ENCODE data around the gene NKPD1. TPM values are rescaled to one million over a fixed set of nuclear protein-coding genes. Genes with fewer than 3 reads are reported as not detected.

The NKPD1 gene
- polyA plus RNA-seq, 1 of the 3 experiments (the other 2 are of a cell fraction), result 0.12 TPM

GRCh38 chr19:45128146-45128545 lies 32.6 kb downstream of the NKPD1 start:
- no peak for DNase-seq
- Histone ChIP-seq H3K9ac (no peak overlapping the region), H2AFZ (ENCODE audit: low read depth) (no peak overlapping the region), H3K36me3 (replicated peaks in 1 of 2; ENCODE audit: control insufficient read depth in 1 of 2, insufficient read depth in 2 of 2, low read length in 1 of 2) (no peaks in the 10 kb centered on the region), H3K4me3 (ENCODE audit: low read depth in 2 of 2, low read length in 1 of 2) (no peak overlapping the region), H3K9me2 (no peaks in the 10 kb centered on the region), H3K27ac (ENCODE audit: low read depth in 2 of 2, low read length in 1 of 2) (no peak overlapping the region), H3K79me2 (ENCODE audit: insufficient read depth) (peaks cover 62% of the 10 kb centered on the region), H3K4me1 (ENCODE audit: control insufficient read depth in 1 of 2, insufficient read depth in 2 of 2, low read depth in 1 of 2, low read length in 1 of 2) (peaks cover 0 to 13% of the 10 kb centered on the region in 2 experiments; a peak in 1 of 4 replicates), H3K9me3 (no peaks in the 10 kb centered on the region), H3K27me3 (ENCODE audit: insufficient read depth) (no peaks in the 10 kb centered on the region), H3K4me2 (no peak overlapping the region), H3F3A (replicated peaks; ENCODE audit: insufficient read depth) (no peaks in the 10 kb centered on the region), H4K20me1 (ENCODE audit: insufficient read depth) (peaks cover 77% of the 10 kb centered on the region)
- CTCF ChIA-PET, result interaction anchor here (0.6 kb wide), 1 partner anchor 126 kb away, joined by 3 read pairs; no protein-coding TSS in a partner anchor
- POLR2A ChIA-PET, result no interaction called here
- WGBS (ENCODE audit: low lambda C conversion rate), result 91% methylated on average over 5 of the region's 5 CpGs
- no peak for TF ChIP-seq ELF1 (IDR thresholded peaks at IDR 0.05)
- TF ChIP-seq, protein P1, sequence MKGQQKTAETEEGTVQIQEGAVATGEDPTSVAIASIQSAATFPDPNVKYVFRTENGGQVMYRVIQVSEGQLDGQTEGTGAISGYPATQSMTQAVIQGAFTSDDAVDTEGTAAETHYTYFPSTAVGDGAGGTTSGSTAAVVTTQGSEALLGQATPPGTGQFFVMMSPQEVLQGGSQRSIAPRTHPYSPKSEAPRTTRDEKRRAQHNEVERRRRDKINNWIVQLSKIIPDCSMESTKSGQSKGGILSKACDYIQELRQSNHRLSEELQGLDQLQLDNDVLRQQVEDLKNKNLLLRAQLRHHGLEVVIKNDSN (IDR thresholded peaks at IDR 0.05; ENCODE audit: borderline replicate concordance, low read depth), result no peak
- no peak for TF ChIP-seq MXI1 (IDR thresholded peaks at IDR 0.05; ENCODE audit: low read depth, low read length)
- no peak for TF ChIP-seq FOXM1 (IDR thresholded peaks at IDR 0.05; ENCODE audit: low read depth)
- no peak for TF ChIP-seq MEF2A (IDR thresholded peaks at IDR 0.05; ENCODE audit: borderline replicate concordance, low read depth)
- no peak for TF ChIP-seq NFIC (IDR thresholded peaks at IDR 0.05; ENCODE audit: borderline replicate concordance)
- TF ChIP-seq PBX3 (IDR thresholded peaks at IDR 0.05), result no peak
- TF ChIP-seq JUND (IDR thresholded peaks at IDR 0.05), result no peak
- no peak for TF ChIP-seq CHD2 (IDR thresholded peaks at IDR 0.05; ENCODE audit: low read length, partially characterized antibody)
- no peak for TF ChIP-seq EP300 (IDR thresholded peaks at IDR 0.05; ENCODE audit: borderline replicate concordance in 1 of 2, low read depth in 1 of 2, low read length in 1 of 2)
- no peak for TF ChIP-seq TEAD4 (IDR thresholded peaks at IDR 0.05; ENCODE audit: borderline replicate concordance, insufficient read depth)
- TF ChIP-seq, protein P2, sequence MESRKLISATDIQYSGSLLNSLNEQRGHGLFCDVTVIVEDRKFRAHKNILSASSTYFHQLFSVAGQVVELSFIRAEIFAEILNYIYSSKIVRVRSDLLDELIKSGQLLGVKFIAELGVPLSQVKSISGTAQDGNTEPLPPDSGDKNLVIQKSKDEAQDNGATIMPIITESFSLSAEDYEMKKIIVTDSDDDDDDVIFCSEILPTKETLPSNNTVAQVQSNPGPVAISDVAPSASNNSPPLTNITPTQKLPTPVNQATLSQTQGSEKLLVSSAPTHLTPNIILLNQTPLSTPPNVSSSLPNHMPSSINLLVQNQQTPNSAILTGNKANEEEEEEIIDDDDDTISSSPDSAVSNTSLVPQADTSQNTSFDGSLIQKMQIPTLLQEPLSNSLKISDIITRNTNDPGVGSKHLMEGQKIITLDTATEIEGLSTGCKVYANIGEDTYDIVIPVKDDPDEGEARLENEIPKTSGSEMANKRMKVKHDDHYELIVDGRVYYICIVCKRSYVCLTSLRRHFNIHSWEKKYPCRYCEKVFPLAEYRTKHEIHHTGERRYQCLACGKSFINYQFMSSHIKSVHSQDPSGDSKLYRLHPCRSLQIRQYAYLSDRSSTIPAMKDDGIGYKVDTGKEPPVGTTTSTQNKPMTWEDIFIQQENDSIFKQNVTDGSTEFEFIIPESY (IDR thresholded peaks at IDR 0.05; ENCODE audit: borderline replicate concordance, low read depth), result no peak
- TF ChIP-seq YY1 (IDR thresholded peaks at IDR 0.05; ENCODE audit: low read depth), result no peak
- TF ChIP-seq GABPA (IDR thresholded peaks at IDR 0.05; ENCODE audit: low read depth), result no peak

DNA sequence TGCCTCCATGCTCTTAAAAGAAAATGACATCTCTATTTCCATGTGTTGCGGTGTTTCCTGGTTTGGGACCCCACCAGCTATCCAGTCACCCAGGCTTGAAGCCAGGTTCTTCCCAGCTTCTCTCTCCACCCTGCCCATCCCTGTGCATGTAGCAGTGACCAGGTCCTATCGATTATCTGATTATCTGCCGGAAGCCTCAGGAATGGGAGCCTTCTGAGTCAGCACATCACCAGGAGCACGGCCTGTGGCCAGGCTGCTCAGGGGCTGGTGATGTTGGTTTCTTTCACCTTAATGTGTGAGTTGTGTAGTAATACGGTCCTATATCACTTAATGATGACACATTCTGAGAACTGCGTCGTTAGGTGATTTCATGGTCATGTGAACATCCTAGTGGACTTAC lies 34.1 kb downstream of the NKPD1 start:
- no peaks in the 10 kb centered on the region for H3K27me3 ChIP-seq (ENCODE audit: insufficient read depth)
- no peak overlapping the region for H3K4me2 ChIP-seq
- H3K27ac ChIP-seq (ENCODE audit: low read depth in 2 of 2, low read length in 1 of 2), result no peak overlapping the region
- H3K36me3 ChIP-seq (replicated peaks in 1 of 2; ENCODE audit: control insufficient read depth in 1 of 2, insufficient read depth in 2 of 2, low read length in 1 of 2), result no peaks in the 10 kb centered on the region
- H3K9me2 ChIP-seq, result no peaks in the 10 kb centered on the region
- TF ChIP-seq, protein P3, sequence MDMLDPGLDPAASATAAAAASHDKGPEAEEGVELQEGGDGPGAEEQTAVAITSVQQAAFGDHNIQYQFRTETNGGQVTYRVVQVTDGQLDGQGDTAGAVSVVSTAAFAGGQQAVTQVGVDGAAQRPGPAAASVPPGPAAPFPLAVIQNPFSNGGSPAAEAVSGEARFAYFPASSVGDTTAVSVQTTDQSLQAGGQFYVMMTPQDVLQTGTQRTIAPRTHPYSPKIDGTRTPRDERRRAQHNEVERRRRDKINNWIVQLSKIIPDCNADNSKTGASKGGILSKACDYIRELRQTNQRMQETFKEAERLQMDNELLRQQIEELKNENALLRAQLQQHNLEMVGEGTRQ (IDR thresholded peaks at IDR 0.05; ENCODE audit: borderline replicate concordance, low read depth, low read length), result no peak
- TF ChIP-seq, protein P4, sequence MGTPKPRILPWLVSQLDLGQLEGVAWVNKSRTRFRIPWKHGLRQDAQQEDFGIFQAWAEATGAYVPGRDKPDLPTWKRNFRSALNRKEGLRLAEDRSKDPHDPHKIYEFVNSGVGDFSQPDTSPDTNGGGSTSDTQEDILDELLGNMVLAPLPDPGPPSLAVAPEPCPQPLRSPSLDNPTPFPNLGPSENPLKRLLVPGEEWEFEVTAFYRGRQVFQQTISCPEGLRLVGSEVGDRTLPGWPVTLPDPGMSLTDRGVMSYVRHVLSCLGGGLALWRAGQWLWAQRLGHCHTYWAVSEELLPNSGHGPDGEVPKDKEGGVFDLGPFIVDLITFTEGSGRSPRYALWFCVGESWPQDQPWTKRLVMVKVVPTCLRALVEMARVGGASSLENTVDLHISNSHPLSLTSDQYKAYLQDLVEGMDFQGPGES (IDR thresholded peaks at IDR 0.05; ENCODE audit: low read depth, low read length), result no peak
- no peak for TF ChIP-seq TCF12 (IDR thresholded peaks at IDR 0.05)
- no peak for TF ChIP-seq NFIC (IDR thresholded peaks at IDR 0.05; ENCODE audit: borderline replicate concordance)
- no peak for TF ChIP-seq FOSL2 (IDR thresholded peaks at IDR 0.05; ENCODE audit: borderline replicate concordance, low read depth)
- ChIA-PET CTCF (interaction anchor here (0.7 to 2.7 kb wide), 10 partner anchors 10 to 99 kb away, joined by 3 to 24 read pairs (median 3); partner anchors contain the start of gene PPP1R37), POLR2A (no interaction called here)
- H3K4me3 ChIP-seq (ENCODE audit: low read depth in 2 of 2, low read length in 1 of 2), result no peak overlapping the region
- H3K9me3 ChIP-seq, result no peaks in the 10 kb centered on the region
- no peak for DNase-seq
- 87% methylated on average over 7 of the region's 7 CpGs for WGBS (ENCODE audit: low lambda C conversion rate)
- no peaks in the 10 kb centered on the region for H3F3A ChIP-seq (replicated peaks; ENCODE audit: insufficient read depth)
- peaks cover 59% of the 10 kb centered on the region for H3K79me2 ChIP-seq (ENCODE audit: insufficient read depth)
- H3K9ac ChIP-seq, result no peak overlapping the region
- peaks cover 0 to 21% of the 10 kb centered on the region in 2 experiments; a peak in 1 of 4 replicates for H3K4me1 ChIP-seq (ENCODE audit: control insufficient read depth in 1 of 2, insufficient read depth in 2 of 2, low read depth in 1 of 2, low read length in 1 of 2)
- no peak overlapping the region for H2AFZ ChIP-seq (ENCODE audit: low read depth)
- peaks cover 85% of the 10 kb centered on the region for H4K20me1 ChIP-seq (ENCODE audit: insufficient read depth)
